ENCODE data around the gene CAMTA1. TPM values are rescaled to one million over a fixed set of nuclear protein-coding genes. Genes with fewer than 3 reads are reported as not detected.

Gene CAMTA1
- total RNA-seq, 1 donor from 2014 or later = 268 TPM

GRCh38 chr1:7535016-7535415 lies 749.8 kb downstream of the CAMTA1 start:
- H3K4me1 Mint-ChIP-seq = peaks cover 39% of the 10 kb centered on the region
- Histone ChIP-seq H3K4me1 (peaks cover 24% of the 10 kb centered on the region), H3K4me2 (no peak overlapping the region), H3K27me3 (peaks cover 12% of the 10 kb centered on the region), H3K36me3 (no peaks in the 10 kb centered on the region), H3K27ac (no peak overlapping the region), H3K9me3 (ENCODE audit: low read depth) (no peaks in the 10 kb centered on the region), H3K79me2 (ENCODE audit: low read depth) (no peaks in the 10 kb centered on the region), H2AFZ (replicated peaks) (no peak overlapping the region), H3F3A (ENCODE audit: low read depth) (no peaks in the 10 kb centered on the region), H4K20me1 (ENCODE audit: low read depth) (no peaks in the 10 kb centered on the region), H3K9ac (no peak overlapping the region), H3K4me3 (no peak overlapping the region)
- no peak overlapping the region for H3K4me3 Mint-ChIP-seq
- peaks cover 2% of the 10 kb centered on the region for H3K9me3 Mint-ChIP-seq
- H3K27ac Mint-ChIP-seq = no peak overlapping the region
- no peak for TF ChIP-seq EZH2phosphoT487 (IDR thresholded peaks at IDR 0.05)
- TF ChIP-seq EZH2 (IDR thresholded peaks at IDR 0.05) = no peak
- TF ChIP-seq, protein P1, sequence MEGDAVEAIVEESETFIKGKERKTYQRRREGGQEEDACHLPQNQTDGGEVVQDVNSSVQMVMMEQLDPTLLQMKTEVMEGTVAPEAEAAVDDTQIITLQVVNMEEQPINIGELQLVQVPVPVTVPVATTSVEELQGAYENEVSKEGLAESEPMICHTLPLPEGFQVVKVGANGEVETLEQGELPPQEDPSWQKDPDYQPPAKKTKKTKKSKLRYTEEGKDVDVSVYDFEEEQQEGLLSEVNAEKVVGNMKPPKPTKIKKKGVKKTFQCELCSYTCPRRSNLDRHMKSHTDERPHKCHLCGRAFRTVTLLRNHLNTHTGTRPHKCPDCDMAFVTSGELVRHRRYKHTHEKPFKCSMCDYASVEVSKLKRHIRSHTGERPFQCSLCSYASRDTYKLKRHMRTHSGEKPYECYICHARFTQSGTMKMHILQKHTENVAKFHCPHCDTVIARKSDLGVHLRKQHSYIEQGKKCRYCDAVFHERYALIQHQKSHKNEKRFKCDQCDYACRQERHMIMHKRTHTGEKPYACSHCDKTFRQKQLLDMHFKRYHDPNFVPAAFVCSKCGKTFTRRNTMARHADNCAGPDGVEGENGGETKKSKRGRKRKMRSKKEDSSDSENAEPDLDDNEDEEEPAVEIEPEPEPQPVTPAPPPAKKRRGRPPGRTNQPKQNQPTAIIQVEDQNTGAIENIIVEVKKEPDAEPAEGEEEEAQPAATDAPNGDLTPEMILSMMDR (IDR thresholded peaks at IDR 0.05) = no peak
- H3K36me3 Mint-ChIP-seq = no peaks in the 10 kb centered on the region
- no peak for DNase-seq (ENCODE audit: low spot score)
- peaks cover 9% of the 10 kb centered on the region for H3K27me3 Mint-ChIP-seq (ENCODE audit: insufficient read depth, low read depth)

DNA sequence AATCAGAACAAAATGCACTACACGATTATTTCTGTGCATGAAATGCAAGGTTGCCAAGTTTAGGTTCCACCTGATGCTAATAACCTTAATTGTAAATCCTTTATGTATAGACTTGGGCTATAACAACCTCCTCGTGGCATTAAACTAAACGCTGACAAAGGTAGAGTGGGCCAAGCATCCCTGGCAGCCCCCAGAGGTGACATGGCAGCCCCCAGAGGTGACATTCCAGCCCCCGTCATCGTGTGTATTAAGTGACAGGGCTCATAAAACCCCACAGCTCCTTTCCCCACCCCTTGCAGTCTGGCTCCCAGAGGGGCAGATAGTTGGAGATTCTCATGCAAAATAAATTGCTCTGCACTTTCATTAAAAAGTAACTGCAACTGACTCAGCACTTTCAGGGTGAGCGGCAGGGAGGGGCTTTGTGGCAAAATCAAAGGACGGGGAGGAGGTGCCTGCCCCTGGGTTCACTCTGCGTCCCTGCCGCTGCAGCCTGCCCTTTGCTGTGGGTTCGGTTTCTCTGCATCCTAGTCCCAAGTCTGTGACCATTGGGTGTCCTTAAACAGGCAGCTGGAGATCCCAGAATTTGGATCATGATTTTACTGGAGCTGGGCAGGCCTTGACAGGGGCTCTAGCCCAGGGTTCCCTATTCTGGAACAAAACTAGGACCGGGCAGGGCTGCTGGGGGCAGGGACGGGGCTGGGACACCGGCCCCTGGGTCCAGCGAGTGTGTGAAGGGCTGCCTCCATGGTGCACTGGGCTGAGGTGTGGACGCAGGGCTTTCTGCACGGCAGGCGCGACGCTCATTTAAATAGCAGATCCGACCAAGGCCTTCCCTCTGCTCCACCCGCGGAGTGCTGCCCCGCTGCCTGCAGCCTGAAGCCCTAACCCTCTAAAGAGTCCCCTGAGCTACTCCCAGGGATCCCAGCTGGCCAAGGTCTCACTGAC lies 751.0 kb downstream of the CAMTA1 start:
- H3K4me1 Mint-ChIP-seq = peaks cover 42% of the 10 kb centered on the region
- peaks cover 9% of the 10 kb centered on the region for H3K27me3 Mint-ChIP-seq (ENCODE audit: insufficient read depth, low read depth)
- H3K36me3 ChIP-seq = no peaks in the 10 kb centered on the region
- peak overlapping the region; percentile 50 for H3K4me2 ChIP-seq
- H4K20me1 ChIP-seq (ENCODE audit: low read depth) = no peaks in the 10 kb centered on the region
- H3F3A ChIP-seq (ENCODE audit: low read depth) = no peaks in the 10 kb centered on the region
- H3K27ac Mint-ChIP-seq = no peak overlapping the region
- no peaks in the 10 kb centered on the region for H3K36me3 Mint-ChIP-seq
- no peaks in the 10 kb centered on the region for H3K9me3 ChIP-seq (ENCODE audit: low read depth)
- peak overlapping the region; percentile 27 for H2AFZ ChIP-seq (replicated peaks)
- peaks cover 12% of the 10 kb centered on the region for H3K27me3 ChIP-seq
- H3K27ac ChIP-seq = no peak overlapping the region
- no peaks in the 10 kb centered on the region for H3K79me2 ChIP-seq (ENCODE audit: low read depth)
- DNase-seq (ENCODE audit: low spot score) = peak; percentile 29
- no peak overlapping the region for H3K4me3 Mint-ChIP-seq
- TF ChIP-seq, protein P1 (IDR thresholded peaks at IDR 0.05) = no peak
- TF ChIP-seq EZH2phosphoT487 (IDR thresholded peaks at IDR 0.05) (no peak), EZH2 (IDR thresholded peaks at IDR 0.05) (no peak)
- peaks cover 28% of the 10 kb centered on the region for H3K4me1 ChIP-seq
- H3K9me3 Mint-ChIP-seq = peaks cover 2% of the 10 kb centered on the region
- no peak overlapping the region for H3K4me3 ChIP-seq
- no peak overlapping the region for H3K9ac ChIP-seq

GRCh38 chr1:7536891-7537591 lies 751.8 kb downstream of the CAMTA1 start:
- Mint-ChIP-seq H3K27ac (no peak overlapping the region), H3K4me1 (peaks cover 43% of the 10 kb centered on the region)
- no peak for DNase-seq (ENCODE audit: low spot score)

More at GRCh38 chr1:7536891-7537591, 751.8 kb downstream of the CAMTA1 start:
- H3K9me3 Mint-ChIP-seq = peaks cover 2% of the 10 kb centered on the region
- H3K27me3 ChIP-seq = peaks cover 12% of the 10 kb centered on the region
- H3K36me3 Mint-ChIP-seq = no peaks in the 10 kb centered on the region
- no peak overlapping the region for H3K9ac ChIP-seq
- peaks cover 32% of the 10 kb centered on the region for H3K4me1 ChIP-seq
- peaks cover 7% of the 10 kb centered on the region for H3K27me3 Mint-ChIP-seq (ENCODE audit: insufficient read depth, low read depth)
- H3K9me3 ChIP-seq (ENCODE audit: low read depth) = no peaks in the 10 kb centered on the region
- H3F3A ChIP-seq (ENCODE audit: low read depth) = no peaks in the 10 kb centered on the region
- H2AFZ ChIP-seq (replicated peaks) = peak overlapping the region; percentile 27
- H3K27ac ChIP-seq = no peak overlapping the region
- no peaks in the 10 kb centered on the region for H4K20me1 ChIP-seq (ENCODE audit: low read depth)
- H3K4me3 Mint-ChIP-seq = no peak overlapping the region
- peak overlapping the region; percentile 50 for H3K4me2 ChIP-seq
- H3K79me2 ChIP-seq (ENCODE audit: low read depth) = no peaks in the 10 kb centered on the region
- no peak overlapping the region for H3K4me3 ChIP-seq
- TF ChIP-seq EZH2 (IDR thresholded peaks at IDR 0.05) = no peak
- H3K36me3 ChIP-seq = no peaks in the 10 kb centered on the region

Data from neural progenitor cell (in vitro differentiated cells).